IMR-90 (cell line): Measurements from ENCODE around the gene PDZD2. TPM values are rescaled to one million over a fixed set of nuclear protein-coding genes. Genes with fewer than 3 reads are reported as not detected.

ENCODE experiments used
- ATAC-seq: fragments of 200-7000 bp; cut with Tn5 transposase; 2 replicates; pipeline ENCODE4 v1.9.1; 2020; ENCODE audit warnings: low read depth, mild to moderate bottlenecking, moderate library complexity
- BruUV-seq: library from RNA; stranded (reverse); fragments of 400-500 nt; replicated peaks from 2 replicates; lab custom pipeline; 2021; lab: Mats Ljungman, UMichigan
- CTCF ChIA-PET: fragments of 300-600 bp; formaldehyde crosslinking; extraction: SDS; loops from one replicate; lab custom pipeline; 2021; ENCODE audit warnings: antibody characterized with exemption; lab: Yijun Ruan, JAX
- POLR2A ChIA-PET: fragments of 300-600 bp; sonication (Branson Sonifier 250); formaldehyde crosslinking; loops from one replicate; lab custom pipeline; 2022; ENCODE audit warnings: antibody characterized with exemption; ENCODE audit not compliant: unreplicated experiment; lab: Charles Lee
- DNase-seq: peaks from one replicate; pipeline ENCODE4 v3.0.0; 2013
- H2AFZ ChIP-seq: replicated peaks from 2 replicates; pipeline ENCODE3; 2013; ENCODE audit warnings: low read length, mild to moderate bottlenecking; ENCODE audit not compliant: poor library complexity
- H2AK5ac ChIP-seq: 2 replicates; pipeline ENCODE4 v1.6.1; 2013; ENCODE audit warnings: low read depth, low read length, inconsistent platforms
- H2AK9ac ChIP-seq: replicated peaks from 2 replicates; pipeline ENCODE3; 2013; ENCODE audit warnings: mild to moderate bottlenecking, low read depth, low read length, moderate library complexity; ENCODE audit not compliant: poor library complexity
- H2BK120ac ChIP-seq: 2 replicates; pipeline ENCODE4 v1.6.1; 2013; ENCODE audit warnings: low read depth, low read length, inconsistent platforms
- H2BK15ac ChIP-seq: 3 replicates; pipeline ENCODE4 v1.6.1; 2013; ENCODE audit warnings: low read depth, low read length, inconsistent platforms
- H2BK20ac ChIP-seq: 2 replicates; pipeline ENCODE4 v1.6.1; 2013; ENCODE audit warnings: low read depth, mild to moderate bottlenecking, inconsistent platforms, low read length, moderate library complexity
- H2BK5ac ChIP-seq: 2 replicates; pipeline ENCODE4 v1.6.1; 2013; ENCODE audit warnings: mild to moderate bottlenecking, low read depth, low read length, inconsistent platforms; ENCODE audit not compliant: poor library complexity, severe bottlenecking
- H3K14ac ChIP-seq: replicated peaks from 2 replicates; pipeline ENCODE4 v1.6.1; 2013; ENCODE audit warnings: low read depth, low read length, inconsistent platforms
- H3K18ac ChIP-seq: 2 replicates; pipeline ENCODE4 v1.6.1; 2013; ENCODE audit warnings: low read depth, low read length, control low read depth
- H3K23ac ChIP-seq: 2 replicates; pipeline ENCODE4 v1.6.1; 2013; ENCODE audit warnings: low read depth, low read length, inconsistent platforms
- H3K27ac ChIP-seq: 2 replicates; pipeline ENCODE4 v1.5.1; 2013; ENCODE audit warnings: mild to moderate bottlenecking, control low read depth, low read length; ENCODE audit not compliant: insufficient read depth
- H3K27me3 ChIP-seq: 2 replicates; pipeline ENCODE4 v1.6.1; 2013; ENCODE audit warnings: low read length; ENCODE audit not compliant: control insufficient read depth, insufficient read depth
- H3K36me3 ChIP-seq: 2 replicates; pipeline ENCODE4 v1.6.1; 2013; ENCODE audit warnings: low read length, mixed read lengths; ENCODE audit not compliant: control insufficient read depth, insufficient read depth
- H3K4ac ChIP-seq: 2 replicates; pipeline ENCODE4 v1.6.1; 2013; ENCODE audit warnings: low read depth, low read length, inconsistent platforms
- H3K4me1 ChIP-seq: 2 replicates; pipeline ENCODE4 v1.6.1; 2013; ENCODE audit warnings: low read length, mixed read lengths; ENCODE audit not compliant: control insufficient read depth, insufficient read depth
- H3K4me2 ChIP-seq: 2 replicates; pipeline ENCODE4 v1.6.1; 2013; ENCODE audit warnings: low read depth, mild to moderate bottlenecking, control low read depth, low read length, moderate library complexity
- H3K4me3 ChIP-seq: 2 replicates; pipeline ENCODE4 v1.5.1; 2013; ENCODE audit warnings: low read depth, mild to moderate bottlenecking, control low read depth, low read length, moderate library complexity; ENCODE audit not compliant: insufficient read depth
- H3K56ac ChIP-seq: 2 replicates; pipeline ENCODE4 v1.6.1; 2013; ENCODE audit warnings: low read length, inconsistent platforms; ENCODE audit not compliant: insufficient read depth; ENCODE audit errors: extremely low read depth
- H3K79me1 ChIP-seq, 2 experiments: 2 replicates each; pipeline ENCODE4 v1.6.1; 2013; ENCODE audit warnings: low read length in 2 of 2, inconsistent platforms in 1 of 2, low read depth in 1 of 2
- H3K9ac ChIP-seq: 2 replicates; pipeline ENCODE4 v1.6.1; 2013; ENCODE audit warnings: low read depth, low read length, control low read depth
- H3K9me1 ChIP-seq: 2 replicates; pipeline ENCODE4 v1.6.1; 2013; ENCODE audit warnings: low read length, inconsistent platforms; ENCODE audit not compliant: insufficient read depth
- H3K9me3 ChIP-seq: 2 replicates; pipeline ENCODE4 v1.6.1; 2013; ENCODE audit warnings: low read length; ENCODE audit not compliant: control insufficient read depth, insufficient read depth
- H4K20me1 ChIP-seq: 2 replicates; pipeline ENCODE4 v1.6.1; 2013; ENCODE audit warnings: low read length, inconsistent platforms; ENCODE audit not compliant: insufficient read depth
- H4K5ac ChIP-seq: 2 replicates; pipeline ENCODE4 v1.6.1; 2013; ENCODE audit warnings: mild to moderate bottlenecking, low read depth, low read length, control low read depth
- H4K8ac ChIP-seq, 2 experiments: 2 replicates each; pipeline ENCODE4 v1.6.1; 2013; ENCODE audit warnings: low read depth in 2 of 2, low read length in 2 of 2, control low read depth in 1 of 2, inconsistent platforms in 1 of 2
- H4K91ac ChIP-seq: 2 replicates; pipeline ENCODE4 v1.6.1; 2013; ENCODE audit warnings: low read depth, low read length, inconsistent platforms; ENCODE audit not compliant: insufficient read depth
- BHLHE40 ChIP-seq: fragments of 150-350 bp; IDR thresholded peaks from 2 replicates; pipeline ENCODE4 v1.6.1; 2016; ENCODE audit warnings: mild to moderate bottlenecking, low read depth, low read length
- CEBPB ChIP-seq: IDR thresholded peaks from 2 replicates; pipeline ENCODE4 v1.6.1; 2012; ENCODE audit warnings: low read depth, low read length, improper control_type of control experiment
- CHD1 ChIP-seq: IDR thresholded peaks from 2 replicates; pipeline ENCODE4 v1.6.1; 2012; ENCODE audit warnings: low read depth, low read length, improper control_type of control experiment
- FOS ChIP-seq: fragments of 150-350 bp; IDR thresholded peaks from 2 replicates; pipeline ENCODE4 v1.6.1; 2016; ENCODE audit warnings: low read depth, low read length
- MAFK ChIP-seq: IDR thresholded peaks from 2 replicates; pipeline ENCODE4 v1.6.1; 2012; ENCODE audit warnings: low read depth, low read length, improper control_type of control experiment
- MAZ ChIP-seq: IDR thresholded peaks from 2 replicates; pipeline ENCODE4 v1.6.1; 2012; ENCODE audit warnings: low read depth, mild to moderate bottlenecking, low read length, improper control_type of control experiment, moderate library complexity, borderline replicate concordance
- MXI1 ChIP-seq: IDR thresholded peaks from 2 replicates; pipeline ENCODE4 v1.6.1; 2012; ENCODE audit warnings: low read depth, mild to moderate bottlenecking, low read length, moderate library complexity, borderline replicate concordance
- NFE2L2 ChIP-seq: fragments of 150-350 bp; IDR thresholded peaks from 2 replicates; pipeline ENCODE4 v1.6.1; 2016; ENCODE audit warnings: low read depth, mild to moderate bottlenecking, low read length
- RAD21 ChIP-seq: IDR thresholded peaks from 2 replicates; pipeline ENCODE4 v1.6.1; 2012; ENCODE audit warnings: low read length, improper control_type of control experiment
- RCOR1 ChIP-seq: IDR thresholded peaks from 2 replicates; pipeline ENCODE4 v1.6.1; 2012; ENCODE audit warnings: mild to moderate bottlenecking, low read length, improper control_type of control experiment; ENCODE audit not compliant: insufficient replicate concordance
- RFX5 ChIP-seq: IDR thresholded peaks from 2 replicates; pipeline ENCODE4 v1.8.0; 2012; ENCODE audit warnings: low read depth, mild to moderate bottlenecking, low read length, moderate library complexity
- SMC3 ChIP-seq: fragments of 150-350 bp; IDR thresholded peaks from 2 replicates; pipeline ENCODE4 v1.6.1; 2016; ENCODE audit warnings: low read depth, mild to moderate bottlenecking, antibody characterized with exemption, low read length, moderate library complexity
- WGBS, 2 experiments: methylation state at CpG; one replicate each; pipeline versions ENCODE4 v1.1.5 to v1.1.7; 2013; ENCODE audit warnings: missing lambda C conversion rate in 2 of 2; ENCODE audit not compliant: insufficient read length in 1 of 2; ENCODE audit errors: extremely low coverage in 2 of 2; 5-methylcytosine and 5-hydroxymethylcytosine counted together
- dilution Hi-C: fragments of 300-500 bp; cut with HindIII; formaldehyde crosslinking; loops from one replicate; pipeline ENCODE4 v1.14.3; 2018; ENCODE audit warnings: low sequenced_read_pairs; ENCODE audit not compliant: unreplicated experiment
- in situ Hi-C: fragments of 300-500 bp; cut with MboI; formaldehyde crosslinking; loops from 3 replicates; pipeline ENCODE4 v1.14.3; 2019; ENCODE audit warnings: low sequenced_read_pairs, inconsistent platforms, mixed read lengths
- intact Hi-C: fragments of 100-400 bp; cut with micrococcal nuclease; formaldehyde crosslinking; loops from 2 replicates; pipeline ENCODE4 v1.10.0; 2022
- polyA plus RNA-seq, 3 experiments: library from polyadenylated mRNA; depleted of rRNA; stranded (reverse); fragments of >200 nt; gene quantifications; 2 replicates each; pipeline ENCODE4 v1.2.3, GENCODE V29; 2012; ENCODE audit warnings: low replicate concordance in 1 of 3
- total RNA-seq: library from RNA; depleted of rRNA; stranded (reverse); fragments of >200 nt; gene quantifications from 2 replicates; pipeline ENCODE4 v1.2.3, GENCODE V29; 2012
- TF ChIP-seq, protein P1 (sequence below): fragments of 150-350 bp; IDR thresholded peaks from 2 replicates; pipeline ENCODE4 v1.6.1; 2017; ENCODE audit warnings: mild to moderate bottlenecking, antibody characterized with exemption, low read length, low read depth
- TF ChIP-seq, protein P2 (sequence below): fragments of 150-350 bp; IDR thresholded peaks from 2 replicates; pipeline ENCODE4 v1.6.1; 2016; ENCODE audit warnings: low read depth, mild to moderate bottlenecking, low read length, moderate library complexity, borderline replicate concordance

Gene PDZD2
- total and polyA plus RNA-seq, 2 of the 4 experiments (the other 2 are of a cell fraction), result under 0.01 to 0.02 TPM

DNA sequence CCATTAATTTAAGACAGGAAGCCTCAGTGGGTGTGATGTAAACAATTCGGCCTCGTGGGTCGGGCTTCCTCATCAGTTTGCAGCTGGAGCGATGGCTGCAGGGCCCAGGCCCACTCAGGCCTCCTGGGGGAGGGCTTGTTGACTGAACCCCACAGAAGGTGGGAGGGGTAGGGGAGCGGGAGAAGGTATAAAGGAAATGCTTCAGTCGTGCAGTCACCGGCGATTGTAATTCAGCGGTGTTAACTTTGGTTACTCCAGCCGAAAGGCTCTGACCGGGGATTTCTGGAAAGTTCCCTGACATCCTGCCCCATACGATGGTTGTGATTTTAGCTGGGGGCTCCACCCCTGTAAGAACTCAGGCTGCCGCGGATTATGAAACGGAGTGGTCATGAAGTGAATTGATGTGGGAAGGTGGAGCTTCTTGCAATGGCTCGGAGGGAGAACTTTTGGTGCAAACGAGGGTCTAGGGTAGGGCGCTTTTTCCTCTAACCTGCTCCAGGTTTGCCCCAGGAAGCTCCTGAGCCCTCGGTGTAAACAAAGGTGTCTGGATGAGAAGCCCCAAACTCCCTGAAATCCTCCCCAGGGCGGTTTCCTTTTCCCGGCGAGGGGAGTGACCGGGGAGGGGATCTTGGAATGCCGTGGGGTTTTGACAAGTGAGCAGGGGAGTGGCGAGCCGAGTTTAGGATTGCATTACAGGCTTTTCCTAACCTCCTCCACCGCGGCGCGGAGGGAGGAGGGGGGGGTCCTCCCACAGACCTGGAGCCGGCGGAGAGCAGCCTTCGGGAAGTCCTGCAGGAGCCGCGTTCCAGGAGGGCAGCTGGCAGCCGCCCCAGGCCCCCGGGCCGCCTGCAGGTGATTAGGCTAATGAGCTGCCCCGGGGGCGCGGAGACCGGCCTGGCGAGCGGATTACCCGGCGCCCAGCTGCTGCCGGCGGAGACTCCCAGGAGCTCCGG is 215.5 kb downstream of the PDZD2 start:
- intact Hi-C loops, result no loop called here
- Histone ChIP-seq H3K27me3 (peaks cover 34% of the 10 kb centered on the region), H3K9me3 (peaks cover 4% of the 10 kb centered on the region; the same call in 1 of the 2 replicates), H3K79me1 (no peaks in the 10 kb centered on the region), H2BK20ac (no peak overlapping the region), H3K18ac (no peak overlapping the region), H3K4ac (no peak overlapping the region), H3K4me1 (no peaks in the 10 kb centered on the region; the same call in 1 of the 2 replicates), H2AK5ac (no peak overlapping the region), H4K20me1 (no peaks in the 10 kb centered on the region), H2AK9ac (peak overlapping the region; percentile 73), H2BK15ac (no peak overlapping the region), H3K23ac (no peak overlapping the region), H4K8ac (no peak overlapping the region; a peak in 1 of 4 replicates), H3K36me3 (no peaks in the 10 kb centered on the region), H3K4me3 (peak overlapping the region; percentile 24; the same call in 1 of the 2 replicates), H3K4me2 (peak overlapping the region; percentile 69), H2BK5ac (no peak overlapping the region), H3K56ac (no peak overlapping the region), H3K9me1 (no peaks in the 10 kb centered on the region), H4K5ac (no peak overlapping the region), H4K91ac (no peak overlapping the region), H3K27ac (no peak overlapping the region), H2BK120ac (no peak overlapping the region), H2AFZ (peak overlapping the region; percentile 78), H3K14ac (no peak overlapping the region), H3K9ac (no peak overlapping the region)
- in situ Hi-C loops, result no loop called here
- WGBS, 2 experiments, result 1% methylated on average over 14 of the region's 49 CpGs; no CpG with 5 or more reads in 1 of the 2 experiments
- no TSS peak for BruUV-seq
- DNase-seq (peak; percentile 26), ATAC-seq (peak; percentile 61)
- ChIA-PET POLR2A (no interaction called here), CTCF (interaction anchor here (0.5 to 2.2 kb wide), 2 partner anchors 74 to 222 kb away, joined by 4 to 6 read pairs; no protein-coding TSS in a partner anchor)
- dilution Hi-C loops, result no loop called here
- TF ChIP-seq SMC3, result no peak
- TF ChIP-seq, protein P1, sequence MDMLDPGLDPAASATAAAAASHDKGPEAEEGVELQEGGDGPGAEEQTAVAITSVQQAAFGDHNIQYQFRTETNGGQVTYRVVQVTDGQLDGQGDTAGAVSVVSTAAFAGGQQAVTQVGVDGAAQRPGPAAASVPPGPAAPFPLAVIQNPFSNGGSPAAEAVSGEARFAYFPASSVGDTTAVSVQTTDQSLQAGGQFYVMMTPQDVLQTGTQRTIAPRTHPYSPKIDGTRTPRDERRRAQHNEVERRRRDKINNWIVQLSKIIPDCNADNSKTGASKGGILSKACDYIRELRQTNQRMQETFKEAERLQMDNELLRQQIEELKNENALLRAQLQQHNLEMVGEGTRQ, result no peak
- TF ChIP-seq MXI1, result no peak
- TF ChIP-seq RAD21, result no peak
- no peak for TF ChIP-seq MAZ
- no peak for TF ChIP-seq CEBPB
- no peak for TF ChIP-seq MAFK
- TF ChIP-seq NFE2L2, result no peak
- TF ChIP-seq, protein P2, sequence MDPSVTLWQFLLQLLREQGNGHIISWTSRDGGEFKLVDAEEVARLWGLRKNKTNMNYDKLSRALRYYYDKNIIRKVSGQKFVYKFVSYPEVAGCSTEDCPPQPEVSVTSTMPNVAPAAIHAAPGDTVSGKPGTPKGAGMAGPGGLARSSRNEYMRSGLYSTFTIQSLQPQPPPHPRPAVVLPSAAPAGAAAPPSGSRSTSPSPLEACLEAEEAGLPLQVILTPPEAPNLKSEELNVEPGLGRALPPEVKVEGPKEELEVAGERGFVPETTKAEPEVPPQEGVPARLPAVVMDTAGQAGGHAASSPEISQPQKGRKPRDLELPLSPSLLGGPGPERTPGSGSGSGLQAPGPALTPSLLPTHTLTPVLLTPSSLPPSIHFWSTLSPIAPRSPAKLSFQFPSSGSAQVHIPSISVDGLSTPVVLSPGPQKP, result no peak
- no peak for TF ChIP-seq FOS
- no peak for TF ChIP-seq RFX5
- TF ChIP-seq CHD1, result no peak
- TF ChIP-seq RCOR1, result no peak
- no peak for TF ChIP-seq BHLHE40
